A549 (cell line): ENCODE results near the gene IFI27L1. TPM values are rescaled to one million over a fixed set of nuclear protein-coding genes. Genes with fewer than 3 reads are reported as not detected.

Experiments used
- ATAC-seq, 2 experiments: fragments of 200-7000 bp in 1 of 2; fragments of >200 bp in 1 of 2; cut with Nextera tagmentation in 1 of 2; cut with Tn5 transposase in 1 of 2; 3 replicates each; pipeline versions ENCODE4 v1.8.0 to v1.9.1; 2018 to 2020; ENCODE audit warnings: mild to moderate bottlenecking in 1 of 2, moderate library complexity in 1 of 2
- CTCF ChIA-PET: fragments of 300-600 bp; sonication (Branson Sonifier 250); formaldehyde crosslinking; extraction: SDS; loops from one replicate; lab custom pipeline; 2021; ENCODE audit warnings: antibody characterized with exemption, inconsistent platforms; lab: Yijun Ruan, JAX
- POLR2A ChIA-PET: fragments of 350-600 bp; formaldehyde crosslinking; extraction: SDS; loops from one replicate; lab custom pipeline; 2021; ENCODE audit warnings: antibody characterized with exemption, inconsistent platforms; lab: Yijun Ruan, JAX
- DNase-seq, 2 experiments: peaks; one replicate each; pipeline versions ENCODE4 v3.0.0 to v3.0.0-alpha.2; 2011 to 2016; ENCODE audit warnings: low read depth in 1 of 2, low spot score in 1 of 2
- FAIRE-seq: peaks from 2 replicates; lab custom pipeline; 2011; peaks lifted over from hg19 to GRCh38; lab: Jason Lieb, UNC
- H3K27ac ChIP-seq, 2 experiments: fragments of >200 bp; sonication (Bioruptor Twin); formaldehyde crosslinking; 3 replicates each; pipeline ENCODE4 v1.5.1; 2016 to 2017
- H3K4me1 ChIP-seq: fragments of >200 bp; sonication (Bioruptor Twin); formaldehyde crosslinking; 3 replicates; pipeline ENCODE4 v1.6.1; 2016
- H3K4me2 ChIP-seq: fragments of >200 bp; sonication (Bioruptor Twin); formaldehyde crosslinking; 3 replicates; pipeline ENCODE4 v1.6.1; 2016
- H3K4me3 ChIP-seq: fragments of >200 bp; sonication (Bioruptor Twin); formaldehyde crosslinking; 3 replicates; pipeline ENCODE4 v1.5.1; 2016
- H3K9me3 ChIP-seq: fragments of >200 bp; sonication (Bioruptor Twin); formaldehyde crosslinking; 3 replicates; pipeline ENCODE4 v1.6.1; 2016
- ATOH8 ChIP-seq: fragments of 250-450 bp; sonication (Bioruptor Pico); IDR thresholded peaks from 2 replicates; pipeline ENCODE4 v1.5.0; 2020; ENCODE audit warnings: low read depth, mild to moderate bottlenecking, moderate library complexity
- BCL3 ChIP-seq: fragments of >200 bp; sonication (Bioruptor Twin); formaldehyde crosslinking; IDR thresholded peaks from 3 replicates; pipeline ENCODE4 v1.6.1; 2016
- CBX8 ChIP-seq: fragments of 200-600 bp; sonication (generic); IDR thresholded peaks from 2 replicates; pipeline ENCODE4 v1.6.1; 2016
- ESRRA ChIP-seq: fragments of 150-350 bp; IDR thresholded peaks from 2 replicates; pipeline ENCODE4 v1.6.1; 2014; ENCODE audit warnings: mild to moderate bottlenecking, low read length, borderline replicate concordance
- FOSB ChIP-seq: fragments of 250-450 bp; sonication (Bioruptor Pico); IDR thresholded peaks from 2 replicates; pipeline ENCODE4 v1.5.0; 2020; ENCODE audit warnings: mild to moderate bottlenecking, moderate library complexity
- FOSL2 ChIP-seq, 2 experiments: fragments of 450-650 bp in 1 of 2; fragments of >200 bp in 1 of 2; sonication (Bioruptor Twin) in 1 of 2; formaldehyde crosslinking; IDR thresholded peaks; 2 replicates each; pipeline versions ENCODE4 v1.5.0 to v1.6.1; 2016 to 2020; ENCODE audit warnings: mild to moderate bottlenecking in 1 of 2, moderate library complexity in 1 of 2
- GATA3 ChIP-seq: IDR thresholded peaks from 2 replicates; pipeline ENCODE4 v1.6.1; 2012; ENCODE audit warnings: borderline replicate concordance
- HDAC2 ChIP-seq: fragments of 200-600 bp; sonication (generic); IDR thresholded peaks from 2 replicates; pipeline ENCODE4 v1.6.1; 2016
- HOXA7 ChIP-seq: fragments of 250-450 bp; sonication (Bioruptor Pico); IDR thresholded peaks from 2 replicates; pipeline ENCODE4 v1.5.0; 2020; ENCODE audit warnings: mild to moderate bottlenecking, moderate library complexity
- HOXB5 ChIP-seq: fragments of 250-450 bp; sonication (Bioruptor Pico); IDR thresholded peaks from 2 replicates; pipeline ENCODE4 v1.5.0; 2020; ENCODE audit warnings: mild to moderate bottlenecking, moderate library complexity
- JUN ChIP-seq, 2 experiments: fragments of >200 bp; sonication (Bioruptor Twin); formaldehyde crosslinking; IDR thresholded peaks; 2 replicates in 1 of 2; 3 replicates in 1 of 2; pipeline ENCODE4 v1.6.1; 2016 to 2017
- JUNB ChIP-seq: fragments of >200 bp; sonication (Bioruptor Twin); formaldehyde crosslinking; IDR thresholded peaks from 2 replicates; pipeline ENCODE4 v1.6.1; 2016
- KDM1A ChIP-seq: fragments of 200-600 bp; sonication (generic); IDR thresholded peaks from 2 replicates; pipeline ENCODE4 v1.6.1; 2016; ENCODE audit warnings: low read depth, mild to moderate bottlenecking
- MYC ChIP-seq: IDR thresholded peaks from 2 replicates; pipeline ENCODE4 v1.6.1; 2012; ENCODE audit warnings: mild to moderate bottlenecking, inconsistent platforms, low read length, improper control_type of control experiment, borderline replicate concordance
- NFE2L2 ChIP-seq: fragments of 150-350 bp; conservative IDR thresholded peaks from 2 replicates; pipeline ENCODE4 v1.6.1; 2014; ENCODE audit warnings: low read length
- PBX3 ChIP-seq: IDR thresholded peaks from 2 replicates; pipeline ENCODE4 v1.6.1; 2012
- POLR2A ChIP-seq: IDR thresholded peaks from 2 replicates; pipeline ENCODE4 v1.6.1; 2012; ENCODE audit warnings: mild to moderate bottlenecking, low read length
- RARB ChIP-seq: fragments of 250-450 bp; sonication (Bioruptor Pico); IDR thresholded peaks from 2 replicates; pipeline ENCODE4 v1.8.0; 2021; ENCODE audit warnings: mild to moderate bottlenecking, moderate library complexity
- RCOR1 ChIP-seq: fragments of 150-350 bp; IDR thresholded peaks from 2 replicates; pipeline ENCODE4 v1.6.1; 2014; ENCODE audit warnings: antibody characterized with exemption, low read length, low read depth
- REST ChIP-seq: fragments of 200-600 bp; sonication (generic); IDR thresholded peaks from 2 replicates; pipeline ENCODE4 v1.6.1; 2016; ENCODE audit warnings: antibody characterized with exemption, mild to moderate bottlenecking, moderate library complexity
- RFX5 ChIP-seq: fragments of 450-650 bp; IDR thresholded peaks from 2 replicates; pipeline ENCODE4 v1.7.1; 2014; ENCODE audit warnings: antibody characterized with exemption, mild to moderate bottlenecking, moderate library complexity
- RNF2 ChIP-seq: fragments of 200-600 bp; sonication (generic); IDR thresholded peaks from 2 replicates; pipeline ENCODE4 v1.6.1; 2016; ENCODE audit warnings: low read depth, mild to moderate bottlenecking, antibody characterized with exemption, moderate library complexity, borderline replicate concordance
- USF2 ChIP-seq: fragments of 450-650 bp; IDR thresholded peaks from 2 replicates; pipeline ENCODE4 v1.6.1; 2014; ENCODE audit warnings: antibody characterized with exemption
- WGBS: methylation state at CpG from one replicate; pipeline ENCODE4 v1.1.6; 2017; ENCODE audit errors: missing lambda C conversion rate; 5-methylcytosine and 5-hydroxymethylcytosine counted together
- polyA plus RNA-seq, 4 experiments: library from polyadenylated mRNA; depleted of rRNA in 3 of 4; stranded (reverse); fragments of >200 nt; fragmentation: RNase III in 1 of 4; extraction: RNeasy Plus Mini Kit Qiagen cat#74134 plus additional on column Dnase treatment in 1 of 4; gene quantifications; 2 replicates in 3 of 4; 3 replicates in 1 of 4; pipeline ENCODE4 v1.2.3, GENCODE V29; 2011 to 2017

IFI27L1 gene
- polyA plus RNA-seq, 2 of the 4 experiments (the other 2 are of a cell fraction), result 15.9 to 28.0 TPM

- TF ChIP-seq GATA3 (no peak), RCOR1 (no peak), PBX3 (no peak), MYC (no peak), POLR2A (no peak), HOXB5 (CRISPR knock-in tag) (no peak), BCL3 (no peak), RARB (CRISPR knock-in tag) (no peak), RNF2 (no peak), KDM1A (no peak), ESRRA (no peak), JUNB (no peak), ATOH8 (CRISPR knock-in tag) (no peak), CBX8 (no peak), USF2 (no peak)
- Histone ChIP-seq H3K4me2 (no peak overlapping the region), H3K27ac (no peak overlapping the region), H3K4me3 (no peak overlapping the region), H3K9me3 (no peaks in the 10 kb centered on the region), H3K4me1 (no peaks in the 10 kb centered on the region)
- DNase-seq (no peak), FAIRE-seq (no peak), ATAC-seq (no peak)
- 73% methylated on average over 5 of the region's 6 CpGs for WGBS
- POLR2A ChIA-PET, result no interaction called here
- CTCF ChIA-PET, result interaction anchor here (1.1 to 1.9 kb wide), 2 partner anchors 24 to 173 kb away, joined by 3 to 5 read pairs; no protein-coding TSS in a partner anchor
Observed at GRCh38 chr14:94112513-94113063, 31.5 kb downstream of the IFI27L1 start.

- no peak overlapping the region for H3K4me2 ChIP-seq
- no peak for ATAC-seq
- H3K9me3 ChIP-seq, result no peaks in the 10 kb centered on the region
- FAIRE-seq, result no peak
- WGBS, result 80% methylated on average over 7 of the region's 7 CpGs
- TF ChIP-seq JUNB (no peak), NFE2L2 (no peak), HOXB5 (CRISPR knock-in tag) (no peak), REST (no peak), RFX5 (no peak), HOXA7 (no peak), JUN (IDR thresholded peaks at IDR 0.05) (no peak), FOSB (CRISPR knock-in tag) (no peak), FOSL2 (IDR thresholded peaks at IDR 0.05) (no peak), FOSL2 (CRISPR knock-in tag; IDR thresholded peaks at IDR 0.05) (no peak), HDAC2 (no peak)
- TF ChIP-seq, all 56 proteins: peak for 0
- H3K4me3 ChIP-seq, result no peak overlapping the region
- ChIA-PET POLR2A (no interaction called here), CTCF (interaction anchor here (0.6 to 1.1 kb wide), 2 partner anchors 23 to 792 kb away, joined by 3 read pairs; no protein-coding TSS in a partner anchor)
- no peaks in the 10 kb centered on the region for H3K4me1 ChIP-seq
- DNase-seq, result no peak
- no peak overlapping the region for H3K27ac ChIP-seq
Observed at GRCh38 chr14:94113073-94113472, 32.0 kb downstream of the IFI27L1 start.
